Muscle of leg (tissue), 11 donors: ENCODE measurements around the gene RANBP3. TPM values are rescaled to one million over a fixed set of nuclear protein-coding genes. Genes with fewer than 3 reads are reported as not detected.

Source experiments
- DNase-seq: peaks from one replicate; pipeline ENCODE4 v3.0.0; 2013
- H3K27ac ChIP-seq: one replicate; pipeline ENCODE4 v1.5.1; 2013; ENCODE audit warnings: mild to moderate bottlenecking, low read length, control low read depth
- H3K27me3 ChIP-seq: one replicate; pipeline ENCODE4 v1.6.1; 2013; ENCODE audit warnings: low read length; ENCODE audit not compliant: control insufficient read depth, insufficient read depth
- H3K36me3 ChIP-seq: one replicate; pipeline ENCODE4 v1.6.1; 2013; ENCODE audit warnings: low read length; ENCODE audit not compliant: control insufficient read depth, insufficient read depth
- H3K4me1 ChIP-seq: one replicate; pipeline ENCODE4 v1.6.1; 2013; ENCODE audit warnings: low read length; ENCODE audit not compliant: control insufficient read depth, insufficient read depth
- H3K4me3 ChIP-seq: one replicate; pipeline ENCODE4 v1.5.1; 2013; ENCODE audit warnings: low read length, control low read depth
- H3K9me3 ChIP-seq: replicated peaks from 2 replicates; pipeline ENCODE4 v1.6.1; 2013; ENCODE audit warnings: low read depth, low read length; ENCODE audit not compliant: control insufficient read depth
- WGBS: methylation state at CpG from one replicate; pipeline ENCODE4 v1.1.5; 2013; ENCODE audit warnings: missing lambda C conversion rate; ENCODE audit not compliant: insufficient coverage; 5-methylcytosine and 5-hydroxymethylcytosine counted together
- polyA plus RNA-seq, 8 donors: library from polyadenylated mRNA; unstranded; fragments of 120-200 nt; gene quantifications; one replicate each; pipeline versions ENCODE4 v1.2.1 to v1.2.3, GENCODE V29; 2013; ENCODE audit warnings: inconsistent platforms in 1 of 8, low replicate concordance in 1 of 8; ENCODE audit not compliant: insufficient read length in 8 of 8, insufficient read depth in 1 of 8
- total RNA-seq: library from RNA; stranded (reverse); fragments of 120-200 nt; gene quantifications from one replicate; pipeline ENCODE4 v1.2.4, GENCODE V29; 2013

Gene RANBP3
- total and polyA plus RNA-seq, 9 donors = 29.2 to 52.4 (median 43.6) TPM

GRCh38 chr19:5921516-5922160 lies 56.3 kb downstream of the RANBP3 start:
- H3K4me1 ChIP-seq = peaks cover 13% of the 10 kb centered on the region
- no peaks in the 10 kb centered on the region for H3K9me3 ChIP-seq
- DNase-seq = no peak
- peaks cover 83% of the 10 kb centered on the region for H3K36me3 ChIP-seq
- WGBS = 87% methylated on average over 20 of the region's 21 CpGs
- no peak overlapping the region for H3K4me3 ChIP-seq
- no peaks in the 10 kb centered on the region for H3K27me3 ChIP-seq
- H3K27ac ChIP-seq = no peak overlapping the region

- Histone ChIP-seq H3K27ac (no peak overlapping the region), H3K36me3 (peaks cover 80% of the 10 kb centered on the region), H3K27me3 (no peaks in the 10 kb centered on the region), H3K9me3 (no peaks in the 10 kb centered on the region), H3K4me1 (peaks cover 18% of the 10 kb centered on the region), H3K4me3 (no peak overlapping the region)
- no peak for DNase-seq
- WGBS = 91% methylated on average over 20 of the region's 20 CpGs
Observed at GRCh38 chr19:5918463-5919079, 59.4 kb downstream of the RANBP3 start.

DNA sequence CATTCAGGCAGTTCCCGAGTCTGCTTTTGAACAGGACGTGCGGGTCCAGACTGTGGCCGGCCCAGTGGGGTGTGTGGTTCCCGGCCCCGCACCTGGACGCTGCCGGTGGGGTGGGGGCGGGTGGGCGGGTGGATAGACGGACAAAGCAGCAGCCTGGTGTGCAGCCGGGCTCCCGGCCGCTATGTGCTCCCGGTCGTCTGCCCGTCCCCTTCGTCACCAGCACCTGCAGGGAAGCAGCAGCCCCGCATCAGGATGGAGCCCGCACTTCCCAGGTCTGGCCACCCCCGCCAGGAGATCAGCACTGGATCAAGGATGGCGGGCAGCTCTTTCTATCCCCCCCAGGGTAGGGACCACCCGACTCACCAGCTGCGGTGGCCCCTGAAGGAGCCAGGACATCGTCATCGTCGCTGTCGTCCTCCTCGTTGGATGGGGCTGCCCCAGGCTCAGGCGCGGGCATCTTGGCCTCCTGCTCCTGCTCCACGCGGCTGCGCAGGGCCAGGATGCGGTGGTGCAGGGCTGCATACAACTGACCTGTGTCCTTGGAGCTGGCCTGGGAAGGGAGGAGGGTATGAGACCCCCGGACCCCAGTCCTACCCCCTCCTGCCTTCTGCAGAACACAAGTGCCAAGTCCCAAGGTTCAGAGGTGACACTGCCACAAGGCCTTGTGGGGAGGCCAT lies 60.4 kb downstream of the RANBP3 start:
- Histone ChIP-seq H3K4me1 (peaks cover 18% of the 10 kb centered on the region), H3K27ac (no peak overlapping the region), H3K27me3 (no peaks in the 10 kb centered on the region), H3K4me3 (no peak overlapping the region), H3K36me3 (peaks cover 73% of the 10 kb centered on the region), H3K9me3 (no peaks in the 10 kb centered on the region)
- no peak for DNase-seq
- 92% methylated on average over 26 of the region's 36 CpGs for WGBS

- Histone ChIP-seq H3K4me3 (no peak overlapping the region), H3K4me1 (peaks cover 18% of the 10 kb centered on the region), H3K36me3 (peaks cover 66% of the 10 kb centered on the region), H3K27me3 (no peaks in the 10 kb centered on the region), H3K9me3 (no peaks in the 10 kb centered on the region), H3K27ac (peak overlapping the region; percentile 3)
- WGBS = 39% methylated on average over 11 of the region's 14 CpGs
- DNase-seq = peak; percentile 81
Observed at GRCh38 chr19:5916181-5916708, 61.7 kb downstream of the RANBP3 start.

DNA sequence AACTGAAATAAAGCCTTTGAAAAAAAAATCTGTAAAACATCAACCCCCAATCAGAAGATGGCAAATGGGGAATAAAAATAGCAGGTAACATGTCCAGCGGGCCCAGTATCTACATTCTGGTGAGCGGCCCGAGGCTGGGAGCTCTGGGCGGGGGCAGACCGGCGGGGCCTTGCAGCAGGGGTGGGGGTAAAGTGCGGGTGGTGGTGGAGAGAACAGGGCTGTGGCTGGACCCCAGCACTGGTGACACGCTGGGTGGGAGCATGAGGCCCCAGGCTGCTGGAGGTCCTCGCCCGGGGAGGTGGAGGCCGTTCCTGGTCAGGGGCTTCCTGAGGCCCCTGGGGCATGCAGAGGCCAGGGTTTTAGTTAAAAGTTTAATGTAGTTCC lies 62.2 kb downstream of the RANBP3 start:
- Histone ChIP-seq H3K4me1 (peaks cover 18% of the 10 kb centered on the region), H3K4me3 (no peak overlapping the region), H3K27me3 (no peaks in the 10 kb centered on the region), H3K27ac (no peak overlapping the region), H3K9me3 (no peaks in the 10 kb centered on the region), H3K36me3 (peaks cover 62% of the 10 kb centered on the region)
- 62% methylated on average over 7 of the region's 11 CpGs for WGBS
- no peak for DNase-seq

DNA sequence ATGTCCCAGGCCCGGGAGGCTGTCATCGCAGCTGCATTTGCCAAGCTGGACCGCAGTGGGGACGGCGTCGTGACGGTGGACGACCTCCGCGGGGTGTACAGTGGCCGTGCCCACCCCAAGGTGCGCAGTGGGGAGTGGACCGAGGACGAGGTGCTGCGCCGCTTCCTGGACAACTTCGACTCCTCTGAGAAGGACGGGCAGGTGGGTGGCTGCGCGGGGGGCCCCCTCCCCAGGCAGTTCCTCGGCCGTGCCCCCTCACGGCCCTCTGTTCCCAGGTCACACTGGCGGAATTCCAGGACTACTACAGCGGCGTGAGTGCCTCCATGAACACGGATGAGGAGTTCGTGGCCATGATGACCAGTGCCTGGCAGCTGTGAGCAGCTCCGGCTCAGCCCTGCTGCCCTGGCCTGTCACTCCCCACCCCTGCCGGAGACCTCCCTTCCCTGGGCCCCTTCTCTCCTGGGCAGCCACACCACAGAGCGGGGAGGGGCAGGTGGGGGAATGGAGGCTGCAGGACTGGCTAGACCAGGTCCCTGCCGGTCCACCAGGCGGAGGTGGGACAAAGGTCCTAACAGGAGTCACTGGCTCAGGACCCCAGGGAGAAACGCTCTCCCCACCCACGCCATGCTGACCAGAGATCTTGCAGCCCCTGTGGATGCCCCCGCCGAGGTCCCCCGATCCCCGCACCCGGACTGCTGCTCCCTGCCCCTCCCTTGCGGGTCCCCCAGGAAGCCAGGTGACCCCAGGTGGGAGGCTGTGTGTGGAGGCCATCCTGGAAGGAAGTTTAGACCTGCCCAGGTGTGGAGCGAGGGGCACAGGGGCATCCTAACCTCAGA lies 62.8 kb downstream of the RANBP3 start:
- H3K9me3 ChIP-seq = no peaks in the 10 kb centered on the region
- peaks cover 18% of the 10 kb centered on the region for H3K4me1 ChIP-seq
- H3K4me3 ChIP-seq = no peak overlapping the region
- H3K27ac ChIP-seq = no peak overlapping the region
- peaks cover 60% of the 10 kb centered on the region for H3K36me3 ChIP-seq
- 74% methylated on average over 28 of the region's 42 CpGs for WGBS
- H3K27me3 ChIP-seq = no peaks in the 10 kb centered on the region
- peak; percentile 53 for DNase-seq

DNA sequence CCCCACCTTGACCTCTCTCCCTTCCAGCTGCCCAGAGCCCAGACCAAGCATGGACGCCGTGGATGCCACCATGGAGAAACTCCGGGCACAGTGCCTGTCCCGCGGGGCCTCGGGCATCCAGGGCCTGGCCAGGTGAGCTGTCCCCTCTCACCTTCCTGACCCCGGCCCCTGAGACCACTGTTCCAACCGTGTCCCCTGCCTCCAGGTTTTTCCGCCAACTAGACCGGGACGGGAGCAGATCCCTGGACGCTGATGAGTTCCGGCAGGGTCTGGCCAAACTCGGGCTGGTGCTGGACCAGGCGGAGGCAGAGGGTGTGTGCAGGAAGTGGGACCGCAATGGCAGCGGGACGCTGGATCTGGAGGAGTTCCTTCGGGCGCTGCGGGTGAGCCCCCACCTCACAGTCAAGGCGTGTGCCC lies 63.6 kb downstream of the RANBP3 start:
- Histone ChIP-seq H3K9me3 (no peaks in the 10 kb centered on the region), H3K27ac (no peak overlapping the region), H3K4me1 (peaks cover 18% of the 10 kb centered on the region), H3K4me3 (no peak overlapping the region), H3K36me3 (peaks cover 60% of the 10 kb centered on the region), H3K27me3 (no peaks in the 10 kb centered on the region)
- no peak for DNase-seq
- WGBS = 70% methylated on average over 15 of the region's 22 CpGs

DNA sequence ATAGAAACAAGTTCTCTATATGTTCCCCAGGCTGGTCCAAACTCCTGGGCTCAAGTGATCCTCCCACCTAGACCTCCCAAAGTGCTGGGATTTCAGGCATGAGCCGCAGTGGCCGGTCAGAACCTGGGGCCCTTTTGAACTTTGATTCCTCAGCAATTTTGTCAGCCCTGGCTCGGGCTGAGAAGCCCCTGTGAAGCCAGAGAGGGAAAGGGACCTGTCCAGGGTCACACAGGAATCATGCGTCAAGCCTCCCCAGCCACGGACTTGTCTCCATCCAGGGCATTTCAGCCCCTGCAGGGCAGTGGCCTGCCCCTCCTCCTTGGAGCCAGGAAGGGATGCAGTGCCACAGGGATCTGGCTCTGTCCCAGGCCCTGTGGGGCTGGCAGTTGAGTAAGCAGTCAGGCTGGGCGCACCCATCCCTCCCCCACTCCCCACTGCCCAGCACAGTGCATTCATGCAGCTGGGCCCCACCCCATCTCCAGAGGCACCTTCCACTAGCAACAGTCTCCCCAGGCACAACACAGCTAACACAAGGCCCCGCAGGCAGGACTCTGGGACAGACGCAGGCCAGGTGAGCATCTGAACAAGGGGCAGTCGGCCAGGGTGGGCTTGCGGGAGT lies 64.1 kb downstream of the RANBP3 start, which contains the start of gene CAPS:
CAPS (plus strand) TSS at position 516 of the 619 bp plus-strand sequence. CDS start 153 bp downstream, outside the sequence.
- WGBS = 73% methylated on average over 10 of the region's 10 CpGs
- Histone ChIP-seq H3K9me3 (no peaks in the 10 kb centered on the region), H3K4me3 (no peak within 1 kb of the TSS), H3K36me3 (peaks cover 55% of the 10 kb centered on the region), H3K4me1 (peaks cover 18% of the 10 kb centered on the region), H3K27ac (no peak within 1 kb of the TSS), H3K27me3 (no peaks in the 10 kb centered on the region)
- DNase-seq = no peak

DNA sequence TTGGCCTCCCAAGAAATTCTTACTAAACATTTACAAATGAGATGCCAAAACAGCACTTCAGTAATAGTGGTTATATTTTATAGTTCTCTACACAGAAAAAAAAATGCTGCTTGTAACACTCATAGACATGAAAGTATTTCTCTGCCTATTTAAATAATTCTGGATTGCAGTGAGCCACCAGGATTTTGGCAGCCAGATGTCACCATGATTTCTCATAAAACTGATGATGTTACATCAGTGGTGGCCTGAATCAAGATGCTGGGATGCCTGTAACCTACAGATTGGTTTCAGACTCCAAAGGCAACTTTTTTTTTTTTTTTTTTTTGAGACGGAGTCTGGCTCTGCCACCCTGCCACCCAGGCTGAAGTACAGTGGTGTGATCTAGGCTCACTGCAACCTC lies 66.6 kb downstream of the RANBP3 start:
- peaks cover 32% of the 10 kb centered on the region for H3K36me3 ChIP-seq
- no CpG with 5 or more reads among the region's 1 CpG for WGBS

More for the DNA sequence above, 66.6 kb downstream of the RANBP3 start:
- peaks cover 14% of the 10 kb centered on the region for H3K4me1 ChIP-seq
- no peaks in the 10 kb centered on the region for H3K27me3 ChIP-seq
- no peak overlapping the region for H3K27ac ChIP-seq
- H3K4me3 ChIP-seq = no peak overlapping the region
- no peak for DNase-seq
- H3K9me3 ChIP-seq = no peaks in the 10 kb centered on the region
